Loucy (cell line): ENCODE measurements around the gene LPP.
A peak's percentile ranks its signal among the peaks of the same experiment; 100 is the strongest.

ENCODE experiments used
- H2AFZ ChIP-seq: fragments of 200-600 bp; sonication (generic); 2 replicates; pipeline ENCODE4 v1.6.0; 2016; ENCODE audit warnings: antibody characterized with exemption, mild to moderate bottlenecking, low read length, moderate library complexity
- H3F3A ChIP-seq: fragments of 200-600 bp; 2 replicates; pipeline ENCODE4 v1.6.0; 2016; ENCODE audit warnings: antibody characterized with exemption, low read depth, mild to moderate bottlenecking
- H3K27me3 ChIP-seq: fragments of 200-600 bp; sonication (generic); 2 replicates; pipeline ENCODE4 v1.6.1; 2014; ENCODE audit warnings: low read length, mild to moderate bottlenecking; ENCODE audit not compliant: insufficient read depth, poor library complexity, severe bottlenecking
- H3K36me3 ChIP-seq: fragments of 200-600 bp; sonication (generic); 2 replicates; pipeline ENCODE4 v1.6.1; 2016; ENCODE audit warnings: low read length; ENCODE audit not compliant: insufficient read depth
- H3K4me1 ChIP-seq: fragments of 200-600 bp; sonication (generic); 2 replicates; pipeline ENCODE4 v1.5.1; 2014; ENCODE audit warnings: low read length, mild to moderate bottlenecking; ENCODE audit not compliant: insufficient read depth, poor library complexity, severe bottlenecking
- H3K4me2 ChIP-seq: fragments of 200-600 bp; sonication (generic); 2 replicates; pipeline ENCODE4 v1.6.0; 2014; ENCODE audit warnings: antibody characterized with exemption, low read length, low read depth, mild to moderate bottlenecking; ENCODE audit not compliant: poor library complexity, severe bottlenecking
- H3K4me3 ChIP-seq: fragments of 200-600 bp; sonication (generic); 2 replicates; pipeline ENCODE4 v1.5.1; 2014; ENCODE audit warnings: low read length, mild to moderate bottlenecking, mixed read lengths; ENCODE audit not compliant: poor library complexity, severe bottlenecking
- H3K79me2 ChIP-seq: fragments of 200-600 bp; sonication (generic); 2 replicates; pipeline ENCODE4 v1.6.1; 2014; ENCODE audit warnings: low read length; ENCODE audit not compliant: insufficient read depth
- H3K9ac ChIP-seq: fragments of 200-600 bp; sonication (generic); 2 replicates; pipeline ENCODE4 v1.6.0; 2014; ENCODE audit warnings: mild to moderate bottlenecking, low read depth, low read length, moderate library complexity; ENCODE audit not compliant: poor library complexity, severe bottlenecking
- H3K9me2 ChIP-seq: fragments of 200-600 bp; sonication (generic); replicated peaks from 2 replicates; pipeline ENCODE4 v1.6.1; 2016; ENCODE audit warnings: low read depth, low read length, mixed read lengths
- H3K9me3 ChIP-seq: fragments of 200-600 bp; sonication (generic); 2 replicates; pipeline ENCODE4 v1.6.1; 2014; ENCODE audit warnings: mild to moderate bottlenecking, antibody characterized with exemption, low read length, low read depth; ENCODE audit not compliant: insufficient read depth
- H4K20me1 ChIP-seq: fragments of 200-600 bp; sonication (generic); 2 replicates; pipeline ENCODE4 v1.6.0; 2014; ENCODE audit warnings: antibody characterized with exemption, low read length, mild to moderate bottlenecking; ENCODE audit not compliant: insufficient read depth, poor library complexity, severe bottlenecking
- EZH2phosphoT487 ChIP-seq: fragments of 200-600 bp; IDR thresholded peaks from 2 replicates; pipeline ENCODE4 v1.6.1; 2018; ENCODE audit warnings: antibody characterized with exemption, mild to moderate bottlenecking, moderate library complexity, borderline replicate concordance
- TF ChIP-seq, protein P1 (sequence below): fragments of 200-600 bp; sonication (generic); conservative IDR thresholded peaks from 2 replicates; pipeline ENCODE4 v1.5.1; 2014; ENCODE audit warnings: mild to moderate bottlenecking, antibody characterized with exemption, low read length

LPP gene

GRCh38 chr3:188150982-188151381 is 3.0 kb upstream of the LPP start:
- TF ChIP-seq, protein P1, sequence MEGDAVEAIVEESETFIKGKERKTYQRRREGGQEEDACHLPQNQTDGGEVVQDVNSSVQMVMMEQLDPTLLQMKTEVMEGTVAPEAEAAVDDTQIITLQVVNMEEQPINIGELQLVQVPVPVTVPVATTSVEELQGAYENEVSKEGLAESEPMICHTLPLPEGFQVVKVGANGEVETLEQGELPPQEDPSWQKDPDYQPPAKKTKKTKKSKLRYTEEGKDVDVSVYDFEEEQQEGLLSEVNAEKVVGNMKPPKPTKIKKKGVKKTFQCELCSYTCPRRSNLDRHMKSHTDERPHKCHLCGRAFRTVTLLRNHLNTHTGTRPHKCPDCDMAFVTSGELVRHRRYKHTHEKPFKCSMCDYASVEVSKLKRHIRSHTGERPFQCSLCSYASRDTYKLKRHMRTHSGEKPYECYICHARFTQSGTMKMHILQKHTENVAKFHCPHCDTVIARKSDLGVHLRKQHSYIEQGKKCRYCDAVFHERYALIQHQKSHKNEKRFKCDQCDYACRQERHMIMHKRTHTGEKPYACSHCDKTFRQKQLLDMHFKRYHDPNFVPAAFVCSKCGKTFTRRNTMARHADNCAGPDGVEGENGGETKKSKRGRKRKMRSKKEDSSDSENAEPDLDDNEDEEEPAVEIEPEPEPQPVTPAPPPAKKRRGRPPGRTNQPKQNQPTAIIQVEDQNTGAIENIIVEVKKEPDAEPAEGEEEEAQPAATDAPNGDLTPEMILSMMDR, result no peak
- TF ChIP-seq EZH2phosphoT487, result no peak
- Histone ChIP-seq H3K36me3 (no peaks in the 10 kb centered on the region), H3F3A (peaks cover 6% of the 10 kb centered on the region; the same call in 1 of the 2 replicates), H2AFZ (no peak overlapping the region), H3K27me3 (no peaks in the 10 kb centered on the region), H3K4me3 (no peak overlapping the region), H3K4me2 (no peak overlapping the region), H3K9me2 (no peaks in the 10 kb centered on the region), H3K9me3 (no peaks in the 10 kb centered on the region), H3K4me1 (peaks cover 39% of the 10 kb centered on the region), H3K79me2 (peaks cover 33% of the 10 kb centered on the region), H3K9ac (no peak overlapping the region), H4K20me1 (no peaks in the 10 kb centered on the region)

GRCh38 chr3:188151438-188151837 is 2.5 kb upstream of the LPP start:
- H3K79me2 ChIP-seq, result peaks cover 37% of the 10 kb centered on the region
- H2AFZ ChIP-seq, result no peak overlapping the region
- H3K4me1 ChIP-seq, result peaks cover 44% of the 10 kb centered on the region
- peaks cover 6% of the 10 kb centered on the region; the same call in 1 of the 2 replicates for H3F3A ChIP-seq
- H3K9ac ChIP-seq, result no peak overlapping the region
- H4K20me1 ChIP-seq, result no peaks in the 10 kb centered on the region
- no peak overlapping the region for H3K4me2 ChIP-seq
- no peaks in the 10 kb centered on the region for H3K36me3 ChIP-seq
- no peaks in the 10 kb centered on the region for H3K9me2 ChIP-seq
- TF ChIP-seq, protein P1, result no peak
- TF ChIP-seq EZH2phosphoT487, result no peak
- H3K27me3 ChIP-seq, result no peaks in the 10 kb centered on the region
- H3K9me3 ChIP-seq, result no peaks in the 10 kb centered on the region
- H3K4me3 ChIP-seq, result no peak overlapping the region

- Histone ChIP-seq H3K79me2 (peaks cover 51% of the 10 kb centered on the region), H3F3A (peaks cover 6% of the 10 kb centered on the region; the same call in 1 of the 2 replicates), H3K4me2 (peak overlapping the region; percentile 97), H2AFZ (peak overlapping the region; percentile 64; the same call in 1 of the 2 replicates), H3K9ac (peak overlapping the region; percentile 94), H3K4me1 (peaks cover 53% of the 10 kb centered on the region), H3K36me3 (no peaks in the 10 kb centered on the region), H3K4me3 (peak overlapping the region; percentile 82), H3K9me3 (no peaks in the 10 kb centered on the region), H3K27me3 (no peaks in the 10 kb centered on the region), H3K9me2 (no peaks in the 10 kb centered on the region), H4K20me1 (no peaks in the 10 kb centered on the region)
- TF ChIP-seq, protein P1, result no peak
- TF ChIP-seq EZH2phosphoT487, result no peak
These were observed 1.1 kb upstream of the LPP start for GRCh38 chr3:188152660-188153436.
